ENCODE measurements around the gene IRF2BPL. TPM values are rescaled to one million over a fixed set of nuclear protein-coding genes. Genes with fewer than 3 reads are reported as not detected.

The IRF2BPL gene
- total and polyA plus RNA-seq, 4 donors: 3.8 to 15.8 (median 7.4) TPM

DNA sequence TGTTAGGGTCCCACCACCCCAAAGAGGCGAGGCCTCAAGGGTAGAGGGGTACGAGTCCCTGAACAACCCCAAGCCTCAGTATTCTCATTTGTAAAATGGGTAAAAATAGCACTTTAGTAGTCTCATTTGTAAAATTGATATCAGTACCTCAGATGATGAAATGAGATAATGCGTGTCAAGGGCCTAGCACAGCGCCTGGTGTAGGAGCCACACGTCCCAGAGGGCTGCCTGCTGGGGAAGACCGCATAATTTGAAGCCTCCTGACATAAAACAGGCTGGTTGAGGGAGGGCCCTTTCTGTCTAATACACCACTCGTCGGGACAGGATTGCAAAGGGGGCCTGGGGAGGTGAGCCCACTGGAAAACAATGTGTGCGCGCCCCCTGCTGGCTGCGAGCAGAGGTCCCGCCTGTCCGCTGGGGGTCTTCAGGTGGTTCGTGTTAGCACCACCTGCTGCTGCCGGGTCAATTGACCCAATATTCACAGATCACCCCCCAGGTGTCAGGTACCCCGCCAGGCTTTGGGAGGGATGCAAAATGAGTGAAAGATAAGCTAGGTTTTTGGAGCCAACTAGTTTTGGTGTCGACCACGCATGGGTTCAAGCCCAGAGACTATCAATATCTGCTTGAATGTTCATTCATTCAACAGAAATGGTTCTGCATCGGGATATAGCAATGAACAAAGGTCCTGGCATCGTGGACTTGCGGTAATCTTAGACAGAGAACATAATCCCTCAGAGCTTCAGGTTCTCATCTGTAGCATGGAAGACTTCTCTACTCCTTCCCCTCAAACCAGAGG is 24.7 kb upstream of the IRF2BPL start (continued):
- TF ChIP-seq, protein P1, sequence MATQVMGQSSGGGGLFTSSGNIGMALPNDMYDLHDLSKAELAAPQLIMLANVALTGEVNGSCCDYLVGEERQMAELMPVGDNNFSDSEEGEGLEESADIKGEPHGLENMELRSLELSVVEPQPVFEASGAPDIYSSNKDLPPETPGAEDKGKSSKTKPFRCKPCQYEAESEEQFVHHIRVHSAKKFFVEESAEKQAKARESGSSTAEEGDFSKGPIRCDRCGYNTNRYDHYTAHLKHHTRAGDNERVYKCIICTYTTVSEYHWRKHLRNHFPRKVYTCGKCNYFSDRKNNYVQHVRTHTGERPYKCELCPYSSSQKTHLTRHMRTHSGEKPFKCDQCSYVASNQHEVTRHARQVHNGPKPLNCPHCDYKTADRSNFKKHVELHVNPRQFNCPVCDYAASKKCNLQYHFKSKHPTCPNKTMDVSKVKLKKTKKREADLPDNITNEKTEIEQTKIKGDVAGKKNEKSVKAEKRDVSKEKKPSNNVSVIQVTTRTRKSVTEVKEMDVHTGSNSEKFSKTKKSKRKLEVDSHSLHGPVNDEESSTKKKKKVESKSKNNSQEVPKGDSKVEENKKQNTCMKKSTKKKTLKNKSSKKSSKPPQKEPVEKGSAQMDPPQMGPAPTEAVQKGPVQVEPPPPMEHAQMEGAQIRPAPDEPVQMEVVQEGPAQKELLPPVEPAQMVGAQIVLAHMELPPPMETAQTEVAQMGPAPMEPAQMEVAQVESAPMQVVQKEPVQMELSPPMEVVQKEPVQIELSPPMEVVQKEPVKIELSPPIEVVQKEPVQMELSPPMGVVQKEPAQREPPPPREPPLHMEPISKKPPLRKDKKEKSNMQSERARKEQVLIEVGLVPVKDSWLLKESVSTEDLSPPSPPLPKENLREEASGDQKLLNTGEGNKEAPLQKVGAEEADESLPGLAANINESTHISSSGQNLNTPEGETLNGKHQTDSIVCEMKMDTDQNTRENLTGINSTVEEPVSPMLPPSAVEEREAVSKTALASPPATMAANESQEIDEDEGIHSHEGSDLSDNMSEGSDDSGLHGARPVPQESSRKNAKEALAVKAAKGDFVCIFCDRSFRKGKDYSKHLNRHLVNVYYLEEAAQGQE (IDR thresholded peaks at IDR 0.05): no peak
- TF ChIP-seq, protein P2, sequence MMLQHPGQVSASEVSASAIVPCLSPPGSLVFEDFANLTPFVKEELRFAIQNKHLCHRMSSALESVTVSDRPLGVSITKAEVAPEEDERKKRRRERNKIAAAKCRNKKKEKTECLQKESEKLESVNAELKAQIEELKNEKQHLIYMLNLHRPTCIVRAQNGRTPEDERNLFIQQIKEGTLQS (IDR thresholded peaks at IDR 0.05): no peak

DNA sequence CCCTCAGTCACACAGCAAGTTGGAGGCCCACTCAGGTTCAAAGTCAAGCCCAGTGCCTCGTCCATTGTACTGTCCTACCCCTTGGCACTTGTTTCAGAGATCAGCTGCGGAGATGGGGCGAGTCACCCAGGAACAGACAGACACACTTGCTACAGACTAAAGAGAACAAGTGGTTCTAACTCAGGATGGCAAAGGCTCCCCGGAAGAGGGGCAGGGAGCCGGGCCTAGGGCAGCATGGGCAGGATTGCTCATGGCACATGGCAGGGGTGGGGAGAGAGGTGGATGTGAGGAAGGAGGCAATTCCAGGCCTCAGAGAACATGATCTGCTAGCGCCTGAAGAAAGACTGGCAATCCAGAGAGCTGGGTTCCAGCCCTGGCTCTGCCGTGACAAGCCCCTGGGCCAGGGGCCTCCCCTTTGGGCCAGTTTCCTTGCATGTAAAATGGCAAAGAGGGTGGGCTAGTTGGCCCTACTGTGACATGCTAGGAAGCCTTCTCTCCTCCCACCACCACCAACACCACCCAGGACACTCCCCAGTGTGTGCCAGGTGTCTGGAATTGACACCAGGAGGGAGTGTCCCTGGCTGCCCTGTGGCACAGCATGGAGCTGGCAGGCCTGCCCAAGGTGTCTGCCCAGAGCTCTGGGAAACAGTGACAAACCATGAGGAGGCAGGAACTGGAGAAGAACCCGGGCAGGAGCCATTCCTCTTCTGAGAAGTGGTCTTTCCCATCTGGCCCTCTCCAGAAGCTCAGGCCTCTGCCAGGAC is 24.0 kb upstream of the IRF2BPL start:
- H3K4me3 ChIP-seq (ENCODE audit: low read depth in 1 of 3, low read length in 3 of 3): no peak overlapping the region
- no peaks in the 10 kb centered on the region for H3K36me3 ChIP-seq (ENCODE audit: control insufficient read depth in 4 of 4, insufficient read depth in 3 of 4, low read depth in 1 of 4, low read length in 3 of 4)
- no peak overlapping the region for H3K9ac ChIP-seq (ENCODE audit: low read depth in 1 of 2, low read length in 2 of 2)
- no peak for TF ChIP-seq GABPA (IDR thresholded peaks at IDR 0.05 in 1 of 2, conservative IDR thresholded peaks at IDR 0.05 in 1 of 2)
- TF ChIP-seq RXRA (IDR thresholded peaks at IDR 0.05): peak in 1 of 2 donors; percentile 22
- no peak for TF ChIP-seq TAF1 (conservative IDR thresholded peaks at IDR 0.05)
- TF ChIP-seq, protein P2 (IDR thresholded peaks at IDR 0.05): no peak
- no peak for TF ChIP-seq FOXA1 (IDR thresholded peaks at IDR 0.05)
- TF ChIP-seq HNF4G (IDR thresholded peaks at IDR 0.05): no peak
- H3K27ac ChIP-seq (ENCODE audit: low read depth in 1 of 2, low read length in 2 of 2): peak overlapping the region; percentile 47 to 70
- no peak for DNase-seq (ENCODE audit: low spot score)
- no peaks in the 10 kb centered on the region for H3K27me3 ChIP-seq (ENCODE audit: control insufficient read depth in 4 of 4, insufficient read depth in 4 of 4, low read length in 3 of 4)
- 75% methylated on average over 8 of the region's 8 CpGs for WGBS
- no peaks in the 10 kb centered on the region for H3K9me3 ChIP-seq (ENCODE audit: control insufficient read depth in 4 of 4, low read length in 3 of 4)
- peaks cover 8 to 26% (median 19%) of the 10 kb centered on the region in 4 donors for H3K4me1 ChIP-seq (ENCODE audit: control insufficient read depth in 4 of 4, insufficient read depth in 4 of 4, low read length in 3 of 4)

DNA sequence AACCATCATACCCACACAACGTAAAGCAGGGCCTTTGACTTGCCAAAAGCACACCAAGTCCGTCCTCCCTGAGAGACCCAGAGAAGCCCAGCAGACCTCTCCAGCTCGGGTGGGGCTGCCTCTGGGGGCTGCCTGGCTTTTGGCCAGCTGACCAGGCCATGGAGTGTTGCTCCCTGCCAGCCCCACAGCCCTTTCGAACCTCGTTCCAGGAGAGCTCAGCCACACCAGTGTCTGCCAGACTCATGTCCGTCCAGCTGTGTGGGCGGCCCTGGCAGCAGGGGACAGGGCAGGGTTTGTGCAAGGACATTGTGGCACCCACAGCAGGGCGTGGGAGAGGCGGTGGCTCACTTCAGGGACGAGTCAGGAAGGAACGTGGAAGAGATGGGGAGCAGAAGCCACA is 22.6 kb upstream of the IRF2BPL start:
- Histone ChIP-seq H3K4me3 (ENCODE audit: low read depth in 1 of 3, low read length in 3 of 3) (no peak overlapping the region), H3K9ac (ENCODE audit: low read depth in 1 of 2, low read length in 2 of 2) (no peak overlapping the region), H3K9me3 (ENCODE audit: control insufficient read depth in 4 of 4, low read length in 3 of 4) (no peaks in the 10 kb centered on the region), H3K4me1 (ENCODE audit: control insufficient read depth in 4 of 4, insufficient read depth in 4 of 4, low read length in 3 of 4) (peaks cover 8 to 31% (median 23%) of the 10 kb centered on the region in 4 donors), H3K27ac (ENCODE audit: low read depth in 1 of 2, low read length in 2 of 2) (peak overlapping the region; percentile 47 to 70), H3K36me3 (ENCODE audit: control insufficient read depth in 4 of 4, insufficient read depth in 3 of 4, low read depth in 1 of 4, low read length in 3 of 4) (no peaks in the 10 kb centered on the region), H3K27me3 (ENCODE audit: control insufficient read depth in 4 of 4, insufficient read depth in 4 of 4, low read length in 3 of 4) (no peaks in the 10 kb centered on the region)
- 20% methylated on average over 11 of the region's 11 CpGs for WGBS
- no peak for DNase-seq (ENCODE audit: low spot score)
- TF ChIP-seq EGR1 (IDR thresholded peaks at IDR 0.05; ENCODE audit: low read depth in 2 of 2): peak; percentile 97 to 98
- TF ChIP-seq, protein P3, sequence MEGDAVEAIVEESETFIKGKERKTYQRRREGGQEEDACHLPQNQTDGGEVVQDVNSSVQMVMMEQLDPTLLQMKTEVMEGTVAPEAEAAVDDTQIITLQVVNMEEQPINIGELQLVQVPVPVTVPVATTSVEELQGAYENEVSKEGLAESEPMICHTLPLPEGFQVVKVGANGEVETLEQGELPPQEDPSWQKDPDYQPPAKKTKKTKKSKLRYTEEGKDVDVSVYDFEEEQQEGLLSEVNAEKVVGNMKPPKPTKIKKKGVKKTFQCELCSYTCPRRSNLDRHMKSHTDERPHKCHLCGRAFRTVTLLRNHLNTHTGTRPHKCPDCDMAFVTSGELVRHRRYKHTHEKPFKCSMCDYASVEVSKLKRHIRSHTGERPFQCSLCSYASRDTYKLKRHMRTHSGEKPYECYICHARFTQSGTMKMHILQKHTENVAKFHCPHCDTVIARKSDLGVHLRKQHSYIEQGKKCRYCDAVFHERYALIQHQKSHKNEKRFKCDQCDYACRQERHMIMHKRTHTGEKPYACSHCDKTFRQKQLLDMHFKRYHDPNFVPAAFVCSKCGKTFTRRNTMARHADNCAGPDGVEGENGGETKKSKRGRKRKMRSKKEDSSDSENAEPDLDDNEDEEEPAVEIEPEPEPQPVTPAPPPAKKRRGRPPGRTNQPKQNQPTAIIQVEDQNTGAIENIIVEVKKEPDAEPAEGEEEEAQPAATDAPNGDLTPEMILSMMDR (IDR thresholded peaks at IDR 0.05; ENCODE audit: low read depth, low read length, missing input control): no peak
- no peak for TF ChIP-seq GABPA (IDR thresholded peaks at IDR 0.05 in 1 of 2, conservative IDR thresholded peaks at IDR 0.05 in 1 of 2)
- no peak for TF ChIP-seq TAF1 (conservative IDR thresholded peaks at IDR 0.05)
- TF ChIP-seq, protein P4, sequence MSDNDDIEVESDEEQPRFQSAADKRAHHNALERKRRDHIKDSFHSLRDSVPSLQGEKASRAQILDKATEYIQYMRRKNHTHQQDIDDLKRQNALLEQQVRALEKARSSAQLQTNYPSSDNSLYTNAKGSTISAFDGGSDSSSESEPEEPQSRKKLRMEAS (IDR thresholded peaks at IDR 0.05): peak; percentile 72
- no peak for TF ChIP-seq FOXA2 (IDR thresholded peaks at IDR 0.05)
- peak; percentile 87 to 90 for TF ChIP-seq RXRA (IDR thresholded peaks at IDR 0.05)
- TF ChIP-seq, protein P5, sequence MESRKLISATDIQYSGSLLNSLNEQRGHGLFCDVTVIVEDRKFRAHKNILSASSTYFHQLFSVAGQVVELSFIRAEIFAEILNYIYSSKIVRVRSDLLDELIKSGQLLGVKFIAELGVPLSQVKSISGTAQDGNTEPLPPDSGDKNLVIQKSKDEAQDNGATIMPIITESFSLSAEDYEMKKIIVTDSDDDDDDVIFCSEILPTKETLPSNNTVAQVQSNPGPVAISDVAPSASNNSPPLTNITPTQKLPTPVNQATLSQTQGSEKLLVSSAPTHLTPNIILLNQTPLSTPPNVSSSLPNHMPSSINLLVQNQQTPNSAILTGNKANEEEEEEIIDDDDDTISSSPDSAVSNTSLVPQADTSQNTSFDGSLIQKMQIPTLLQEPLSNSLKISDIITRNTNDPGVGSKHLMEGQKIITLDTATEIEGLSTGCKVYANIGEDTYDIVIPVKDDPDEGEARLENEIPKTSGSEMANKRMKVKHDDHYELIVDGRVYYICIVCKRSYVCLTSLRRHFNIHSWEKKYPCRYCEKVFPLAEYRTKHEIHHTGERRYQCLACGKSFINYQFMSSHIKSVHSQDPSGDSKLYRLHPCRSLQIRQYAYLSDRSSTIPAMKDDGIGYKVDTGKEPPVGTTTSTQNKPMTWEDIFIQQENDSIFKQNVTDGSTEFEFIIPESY (IDR thresholded peaks at IDR 0.05): no peak
- TF ChIP-seq NR2F2 (IDR thresholded peaks at IDR 0.05): no peak
- TF ChIP-seq, protein P1 (IDR thresholded peaks at IDR 0.05): peak; percentile 12
- peak; percentile 70 for TF ChIP-seq YY1 (IDR thresholded peaks at IDR 0.05)
- no peak for TF ChIP-seq HNF4G (IDR thresholded peaks at IDR 0.05)
- no peak for TF ChIP-seq JUND (IDR thresholded peaks at IDR 0.05)
